ENCODE results near the gene MT1A.

Gene MT1A

DNA sequence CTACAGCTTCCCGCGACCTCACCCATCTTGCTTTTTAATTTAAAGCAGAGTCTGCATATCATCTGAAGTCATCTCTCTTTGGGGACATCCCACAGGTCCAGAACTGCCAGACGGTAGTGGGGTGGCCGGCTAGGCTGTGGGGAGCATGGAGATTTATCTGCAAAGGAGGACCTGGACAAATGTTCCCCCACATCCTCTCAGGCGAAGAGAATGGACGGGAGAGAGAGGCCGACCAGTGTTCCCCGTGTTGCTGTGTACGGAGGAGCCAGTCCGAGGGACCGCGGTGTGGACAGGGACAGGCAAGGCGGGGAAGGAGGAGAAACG is 6.7 kb upstream of the MT1A start:
- no peak for DNase-seq (ENCODE audit: low read depth)

DNA sequence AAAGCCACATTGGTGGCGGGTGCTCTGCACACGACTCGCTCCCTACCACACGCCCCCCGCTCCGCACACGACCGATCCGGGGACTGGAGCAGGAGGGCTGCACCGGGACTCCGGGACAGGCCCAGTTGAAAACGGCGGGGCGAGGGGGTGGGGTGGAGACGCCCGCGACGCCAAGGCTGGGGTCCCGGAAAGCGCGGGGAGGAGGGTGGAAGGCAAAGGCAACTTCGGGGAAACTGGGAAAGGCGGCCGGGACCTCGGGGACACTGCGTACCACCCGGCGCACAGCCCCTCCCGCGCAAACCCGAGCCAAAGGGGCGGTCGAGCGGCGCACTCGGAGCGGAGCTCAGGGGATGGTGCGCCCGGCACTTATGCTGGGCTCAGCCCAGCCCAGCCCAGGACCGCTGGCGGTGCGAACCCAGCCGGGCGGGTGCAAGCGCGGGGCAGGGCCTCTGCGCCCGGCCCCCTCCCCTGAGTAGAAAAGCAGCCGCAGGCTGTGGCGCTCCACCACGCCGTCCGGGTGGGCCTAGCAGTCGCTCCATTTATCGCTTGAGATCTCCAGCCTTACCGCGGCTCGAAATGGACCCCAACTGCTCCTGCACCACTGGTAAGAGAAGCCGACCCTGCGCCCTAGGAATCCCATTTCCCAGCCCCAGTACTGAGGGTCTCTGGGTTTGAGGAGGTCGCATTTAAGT is 6.2 kb upstream of the MT1A start, which contains the start of gene MT1M:
Gene MT1M (plus strand): TSS at position 504 of the 692 bp plus-strand sequence. CDS start 73 bp downstream, at position 577.
- no peak for DNase-seq (ENCODE audit: low read depth)

DNA sequence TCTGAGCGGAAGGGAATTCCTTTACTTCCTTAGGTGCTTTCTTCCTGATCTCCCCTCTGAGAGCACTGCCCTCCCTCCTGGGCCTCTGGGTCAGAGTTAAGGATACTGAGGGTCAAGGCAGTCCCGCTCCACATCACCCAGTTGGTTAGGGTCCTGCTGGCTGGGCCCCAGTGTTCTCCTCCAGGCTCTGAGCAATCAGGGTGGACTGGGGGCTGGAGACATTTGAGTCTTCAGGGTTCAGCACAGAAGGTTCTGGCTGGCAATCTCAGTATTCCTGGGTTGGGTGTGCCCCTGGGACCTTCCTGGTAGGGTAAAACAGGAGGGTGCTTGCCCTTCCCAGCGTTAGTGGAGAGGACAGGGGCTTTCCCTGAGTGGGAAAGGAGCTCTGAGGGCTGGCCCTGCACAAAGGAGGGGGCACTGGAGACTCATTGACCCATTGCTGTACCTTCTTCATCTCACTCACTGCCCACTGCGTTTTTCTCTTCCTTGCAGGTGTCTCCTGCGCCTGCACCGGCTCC is 5.6 kb upstream of the MT1A start:
- no peak for DNase-seq (ENCODE audit: low read depth)

DNA sequence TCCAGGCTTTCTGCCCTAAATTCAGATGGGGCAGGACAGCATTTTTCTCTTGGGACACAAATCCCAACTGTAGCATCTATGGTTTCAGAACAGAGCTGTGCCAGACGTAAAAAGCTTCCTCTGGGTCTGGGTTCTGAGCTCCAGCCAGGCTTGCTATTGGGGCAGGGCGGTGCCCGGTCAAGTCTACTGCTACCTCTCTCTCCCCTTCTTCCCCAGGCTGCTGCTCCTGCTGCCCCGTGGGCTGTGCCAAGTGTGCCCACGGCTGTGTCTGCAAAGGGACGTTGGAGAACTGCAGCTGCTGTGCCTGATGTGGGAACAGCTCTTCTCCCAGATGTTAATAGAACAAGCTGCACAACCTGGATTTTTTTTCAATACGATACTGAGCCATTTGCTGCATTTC is 4.9 kb upstream of the MT1A start:
- DNase-seq (ENCODE audit: low read depth) = no peak

DNA sequence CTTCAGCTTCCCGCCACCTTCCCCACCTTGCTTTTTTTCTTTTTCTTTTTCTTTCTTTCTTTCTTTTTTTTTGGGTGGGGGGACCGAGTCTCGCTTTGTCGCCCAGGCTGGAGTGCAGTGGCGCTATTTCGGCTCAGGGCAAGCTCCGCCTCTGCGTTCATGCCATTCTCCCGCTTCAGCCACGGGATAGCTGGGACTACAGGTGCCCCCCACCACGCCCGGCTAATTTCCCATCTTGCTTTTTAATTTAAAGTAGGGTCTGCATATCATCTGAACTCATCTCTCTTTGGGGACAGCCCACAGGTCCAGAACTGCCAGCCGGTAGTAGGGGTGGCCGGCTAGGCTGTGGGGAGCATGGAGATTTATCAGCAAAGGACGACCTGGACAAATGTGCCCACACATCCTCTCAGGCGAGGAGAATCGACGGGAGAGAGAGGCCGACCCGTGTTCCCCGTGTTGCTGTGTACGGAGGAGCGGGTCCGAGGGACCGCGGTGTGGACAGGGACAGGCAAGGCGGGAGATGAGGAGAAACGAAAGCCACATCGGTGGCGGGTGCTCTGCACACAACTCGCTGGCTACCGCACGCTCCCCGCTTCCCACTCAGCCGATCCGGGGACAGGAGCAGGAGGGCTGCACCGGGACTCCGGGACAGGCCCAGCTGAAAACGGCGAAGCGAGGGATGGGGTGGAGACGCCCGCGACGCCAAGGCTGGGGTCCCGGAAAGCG is 3.6 kb upstream of the MT1A start:
- no peak for DNase-seq (ENCODE audit: low read depth)

DNA sequence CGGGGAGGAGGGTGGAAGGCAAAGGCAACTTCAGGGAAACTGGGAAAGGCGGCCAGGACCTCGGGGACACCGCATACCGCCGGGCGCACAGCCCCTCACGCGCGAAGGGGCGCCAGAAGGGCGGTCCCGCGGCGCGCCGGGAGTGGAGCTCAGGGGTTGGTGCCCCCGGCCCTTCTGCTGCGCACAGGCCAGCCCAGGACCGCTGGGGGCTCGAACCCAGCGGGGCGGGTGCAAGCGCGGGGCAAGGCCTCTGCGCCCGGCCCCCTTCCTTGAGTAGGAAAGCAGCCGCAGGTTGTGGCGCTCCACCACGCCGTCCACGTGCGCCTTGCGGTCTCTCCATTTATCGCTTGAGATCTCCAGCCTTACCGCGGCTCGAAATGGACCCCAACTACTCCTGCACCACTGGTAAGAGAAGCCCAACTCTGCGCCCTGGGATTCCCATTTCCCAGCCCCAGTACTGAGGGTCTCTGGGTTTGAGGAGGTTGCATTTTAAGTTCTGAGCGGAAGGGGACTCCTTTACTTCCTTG is 3.0 kb upstream of the MT1A start:
- no peak for DNase-seq (ENCODE audit: low read depth)

DNA sequence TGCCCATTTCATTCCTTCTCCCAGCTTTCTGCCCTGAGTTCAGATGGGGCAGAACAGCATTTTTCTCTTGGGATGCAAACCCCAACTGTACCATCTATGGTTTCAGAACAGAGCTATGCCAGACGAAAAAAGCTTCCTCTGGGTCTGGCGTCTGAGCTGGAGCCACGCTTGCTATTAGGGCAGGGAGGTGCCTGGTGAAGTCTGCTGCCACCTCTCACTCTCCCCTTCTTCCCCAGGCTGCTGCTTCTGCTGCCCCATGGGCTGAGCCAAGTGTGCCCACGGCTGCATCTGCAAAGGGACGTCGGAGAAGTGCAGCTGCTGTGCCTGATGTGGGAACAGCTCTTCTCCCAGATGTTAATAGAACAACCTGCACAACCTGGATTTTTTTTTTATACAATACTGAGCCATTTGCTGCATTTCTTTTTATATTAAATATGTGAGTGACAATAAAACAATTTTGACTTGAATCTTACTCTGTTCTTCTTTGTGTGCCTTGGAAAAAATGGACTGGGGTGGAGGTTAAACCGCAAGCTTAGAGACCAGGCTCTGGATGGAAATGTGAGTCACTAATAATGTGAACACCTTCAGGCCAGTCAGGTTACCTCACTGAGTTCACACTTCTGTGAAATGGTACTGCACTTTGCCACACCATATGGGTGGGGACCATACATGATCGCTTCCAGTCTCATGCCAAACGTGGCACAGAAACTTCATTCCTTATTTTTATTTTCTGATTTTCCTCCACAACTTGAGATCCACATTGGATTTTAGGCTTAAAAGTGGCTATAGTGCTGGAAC is 1.7 kb upstream of the MT1A start:
- no peak for DNase-seq (ENCODE audit: low read depth)

GRCh38 chr16:56639045-56639444 is 579 bp downstream of the MT1A start:
- no peak for DNase-seq (ENCODE audit: low read depth)

DNA sequence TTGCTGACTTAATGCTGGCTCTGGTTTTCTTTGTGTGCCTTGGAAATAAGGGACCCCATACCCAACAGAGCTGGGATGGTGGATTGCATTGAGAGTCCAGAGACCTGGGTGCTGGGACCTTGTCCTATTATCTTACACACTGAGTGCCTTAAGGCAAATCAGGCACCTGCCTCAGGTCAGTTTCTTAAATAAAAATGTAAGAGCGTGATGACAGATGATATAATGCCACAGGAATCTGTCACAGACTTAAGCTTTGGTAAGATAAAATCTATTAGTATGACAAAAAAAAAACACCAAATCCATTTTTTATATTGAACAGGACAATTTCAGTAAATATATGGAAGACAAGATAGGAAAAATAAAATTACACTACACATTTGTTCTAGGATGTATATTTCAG is 1.6 kb downstream of the MT1A start:
- no peak for DNase-seq (ENCODE audit: low read depth)

- no peak for DNase-seq (ENCODE audit: low read depth)
Measured at GRCh38 chr16:56641166-56641565, 2.7 kb downstream of the MT1A start.

DNA sequence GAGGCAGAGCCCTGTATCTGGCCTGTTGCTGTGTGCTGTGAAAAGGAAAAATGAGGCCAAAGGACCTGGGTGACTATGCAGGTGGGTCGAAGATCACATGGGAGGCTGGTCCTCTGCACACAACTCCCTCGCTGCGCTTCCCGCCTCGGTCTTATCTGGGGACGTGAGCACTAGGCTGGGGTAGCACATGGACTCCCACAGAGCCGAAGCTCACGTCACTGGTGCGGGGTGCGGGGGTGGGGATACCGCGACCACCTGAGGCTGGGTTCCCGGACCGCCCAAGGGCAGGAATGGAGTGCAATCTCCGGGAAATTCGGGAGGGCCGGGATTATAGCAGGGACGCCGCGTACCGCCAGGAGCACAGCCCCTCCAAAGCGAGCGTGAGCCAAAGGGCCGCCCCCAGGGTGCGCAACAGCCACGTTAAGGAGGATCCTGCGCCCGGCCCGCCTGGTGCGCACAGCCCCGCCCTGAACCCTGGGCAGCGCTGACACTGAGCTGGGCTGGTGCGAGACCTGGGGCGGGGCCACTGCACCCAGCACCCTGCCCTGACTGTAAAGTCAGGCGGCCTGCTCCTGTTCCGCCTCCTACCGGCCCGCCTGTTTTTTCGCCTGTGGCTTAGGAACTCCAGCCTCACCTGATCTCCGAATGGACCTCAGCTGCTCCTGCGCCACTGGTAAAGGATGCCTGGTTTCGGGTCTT is 4.8 kb downstream of the MT1A start:
- peak; percentile 45 for DNase-seq (ENCODE audit: low read depth)

- DNase-seq (ENCODE audit: low read depth) = no peak
Measured at GRCh38 chr16:56643833-56644232, 5.4 kb downstream of the MT1A start.

- no peak for DNase-seq (ENCODE audit: low read depth)
Measured at GRCh38 chr16:56645311-56645710, 6.8 kb downstream of the MT1A start.

DNA sequence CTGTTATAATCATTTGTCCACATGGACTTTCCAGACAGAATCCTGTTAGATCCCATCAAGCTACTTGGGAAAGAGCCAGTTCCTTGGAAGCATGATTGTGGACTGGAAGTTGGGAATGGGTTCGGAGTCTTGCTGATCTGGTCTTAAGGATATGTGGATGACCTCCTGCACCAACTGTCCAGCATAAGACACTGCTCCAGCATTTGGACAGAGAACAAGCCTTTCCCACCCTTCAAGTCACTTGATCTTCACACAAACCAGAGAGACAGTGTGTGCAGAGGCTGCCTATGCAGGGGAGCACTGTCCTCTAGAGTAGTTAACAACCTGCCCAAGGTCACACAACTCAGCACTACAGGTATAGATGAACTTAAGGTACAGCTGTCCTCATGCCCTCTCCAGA is 7.4 kb downstream of the MT1A start:
- no peak for DNase-seq (ENCODE audit: low read depth)

DNA sequence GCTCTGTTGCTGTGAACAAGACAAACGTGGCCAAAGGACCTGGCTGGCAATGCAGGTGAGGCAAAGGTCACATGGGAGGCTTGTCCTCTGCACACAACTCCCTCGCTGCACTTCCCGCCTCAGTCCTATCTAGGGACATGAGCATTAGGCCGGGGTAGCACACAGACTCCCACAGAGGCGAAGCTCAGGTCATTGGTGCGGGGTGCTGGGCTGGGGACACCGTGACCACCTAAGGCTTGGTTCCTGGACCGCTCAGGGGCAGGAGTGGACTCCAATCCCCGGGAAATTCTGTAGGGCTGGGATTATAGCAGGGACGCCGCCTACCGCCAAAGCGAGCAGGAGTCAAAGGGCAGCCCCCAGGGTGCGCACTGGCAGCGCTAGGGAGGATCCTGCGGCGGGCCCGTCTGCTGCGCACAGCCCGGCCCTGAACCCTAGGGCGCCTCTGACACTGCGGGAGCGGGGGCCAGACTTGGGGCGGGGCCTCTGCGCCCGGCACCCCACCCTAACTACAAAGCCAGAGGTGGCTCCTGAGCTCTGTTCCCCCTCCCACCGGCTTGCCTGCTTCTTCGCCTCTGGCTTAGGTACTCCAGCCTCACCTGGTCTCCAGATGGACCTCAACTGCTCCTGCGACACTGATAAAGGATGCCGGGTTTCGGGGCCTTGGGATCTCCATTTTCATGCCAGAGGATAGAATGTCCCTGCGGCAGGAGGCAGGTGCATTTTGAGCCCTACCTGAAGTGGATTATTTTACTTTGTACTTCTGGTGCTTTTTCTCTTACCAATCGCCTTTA is 9.4 kb downstream of the MT1A start:
- no peak for DNase-seq (ENCODE audit: low read depth)

DNA sequence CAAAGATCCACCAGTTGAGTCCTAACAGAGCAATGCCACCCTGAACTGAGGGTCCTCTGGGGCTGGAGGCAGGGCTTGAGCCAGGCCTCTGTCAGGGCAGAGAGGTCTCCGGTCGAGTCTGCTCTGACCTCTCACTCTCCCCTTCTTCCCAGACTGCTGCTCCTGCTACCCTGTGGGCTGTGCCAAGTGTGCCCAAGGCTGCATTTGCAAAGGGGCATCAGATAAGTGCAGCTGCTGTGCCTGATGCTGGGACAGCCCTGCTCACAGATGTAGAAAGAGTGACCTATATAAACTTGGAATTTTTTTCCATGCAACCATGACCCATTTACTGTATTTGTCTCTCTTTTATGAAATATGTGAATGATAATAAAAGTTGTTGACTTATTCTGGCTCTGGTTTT is 10.8 kb downstream of the MT1A start:
- DNase-seq (ENCODE audit: low read depth) = no peak

GRCh38 chr16:56649820-56650219 is 11.4 kb downstream of the MT1A start:
- DNase-seq (ENCODE audit: low read depth) = no peak

DNA sequence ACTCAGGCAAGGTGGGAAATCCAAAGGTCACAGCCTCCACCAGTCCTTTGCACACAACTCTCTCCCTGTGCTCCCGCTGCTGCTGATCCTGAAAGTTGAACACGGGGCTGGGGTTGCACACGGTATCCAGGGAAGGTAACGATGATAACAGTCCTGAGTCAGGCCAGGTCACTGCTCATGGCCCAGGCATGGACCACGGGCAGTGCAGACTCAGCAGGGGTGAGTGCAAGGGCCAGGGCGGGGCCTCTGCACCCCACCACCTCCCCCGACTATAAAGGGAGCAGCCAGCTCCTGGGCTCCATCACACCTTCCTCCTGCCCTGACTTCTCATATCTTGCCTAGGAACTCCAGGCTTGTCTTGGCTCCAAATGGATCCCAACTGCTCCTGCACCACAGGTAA is 13.1 kb downstream of the MT1A start, which contains the start of gene MT1B:
Gene MT1B (plus strand): TSS at position 301 of the 400 bp plus-strand sequence. CDS start 68 bp downstream, at position 369.
- no peak for DNase-seq (ENCODE audit: low read depth)

DNA sequence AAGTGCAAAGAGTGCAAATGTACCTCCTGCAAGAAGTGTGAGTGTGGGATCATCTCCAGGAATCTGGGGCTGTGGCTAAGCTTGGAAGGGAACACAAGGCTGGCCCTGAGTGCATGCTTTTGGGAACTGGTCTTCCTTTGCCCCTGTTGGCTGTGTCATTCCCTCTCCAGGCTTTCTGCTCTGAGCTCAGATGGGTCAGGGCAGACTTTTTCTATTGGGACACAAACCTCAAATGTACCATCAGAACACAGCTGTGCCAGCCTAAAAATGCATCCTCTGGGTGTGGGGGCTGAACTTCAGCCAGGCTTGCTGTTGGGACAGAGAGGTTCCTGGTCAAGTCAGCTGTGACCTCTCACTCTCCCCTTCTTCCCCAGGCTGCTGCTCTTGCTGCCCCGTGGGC is 14.1 kb downstream of the MT1A start:
- no peak for DNase-seq (ENCODE audit: low read depth)

DNA sequence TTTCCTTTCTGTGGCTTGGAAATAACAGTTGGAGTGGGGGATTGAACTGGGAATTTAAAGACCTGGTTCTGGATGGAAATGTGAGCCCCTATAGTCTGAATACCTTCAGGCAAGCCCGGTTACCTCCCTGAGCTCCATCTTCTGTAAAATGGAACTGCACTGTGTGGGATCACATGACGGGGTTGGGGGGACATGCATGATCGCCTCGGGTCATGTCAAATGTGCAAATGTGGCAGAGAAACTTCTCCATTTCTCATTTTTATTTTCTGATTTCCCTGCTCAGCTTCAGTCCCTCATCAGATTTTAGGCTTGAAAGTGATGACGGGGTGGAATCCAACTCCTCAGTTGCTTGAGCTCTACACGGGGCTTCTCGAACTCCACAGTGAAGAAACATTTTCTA is 14.8 kb downstream of the MT1A start:
- no peak for DNase-seq (ENCODE audit: low read depth)

Data from stimulated activated CD8-positive, alpha-beta memory T cell treated with anti-CD3 and anti-CD28 coated beads, Interleukin-7, amount 100 ng/mL, for 24 hours (primary cell).